ENCODE measurements around the gene ZNF536. TPM values are rescaled to one million over a fixed set of nuclear protein-coding genes. Genes with fewer than 3 reads are reported as not detected.

Gene ZNF536
- total RNA-seq, 1 donor from 2014 or later = 24.9 TPM

DNA sequence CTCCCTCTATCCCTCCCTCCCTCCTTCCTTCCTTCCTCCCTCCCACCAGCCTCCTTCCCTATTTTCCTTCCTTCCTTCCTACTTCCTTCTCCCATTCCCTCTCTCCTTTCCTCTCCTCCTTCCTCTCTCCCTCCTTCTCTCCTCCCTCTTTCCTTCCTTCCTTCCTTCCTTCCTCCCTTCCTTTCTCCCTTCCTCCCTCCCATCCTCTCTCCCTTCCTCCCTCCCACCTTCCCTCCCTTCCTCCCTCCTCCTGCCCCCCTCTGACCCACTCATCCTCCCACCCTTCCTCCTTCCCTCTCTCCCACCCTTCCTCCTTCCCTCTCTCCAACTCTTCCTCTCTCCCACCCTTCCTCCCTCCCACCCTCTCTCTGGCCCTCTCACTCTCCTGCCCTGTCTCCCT is 132.1 kb downstream of the ZNF536 start:
- Mint-ChIP-seq H3K4me1 (ENCODE audit: low read depth, unreplicated experiment) (peaks cover 22% of the 10 kb centered on the region), H3K27me3 (ENCODE audit: unreplicated experiment) (peaks cover 4% of the 10 kb centered on the region), H3K27ac (ENCODE audit: unreplicated experiment) (no peak overlapping the region), H3K36me3 (ENCODE audit: unreplicated experiment) (no peaks in the 10 kb centered on the region), H3K9me3 (ENCODE audit: unreplicated experiment) (peaks cover 8% of the 10 kb centered on the region), H3K4me3 (ENCODE audit: unreplicated experiment) (no peak overlapping the region)
- DNase-seq = no peak
- TF ChIP-seq, protein P1, sequence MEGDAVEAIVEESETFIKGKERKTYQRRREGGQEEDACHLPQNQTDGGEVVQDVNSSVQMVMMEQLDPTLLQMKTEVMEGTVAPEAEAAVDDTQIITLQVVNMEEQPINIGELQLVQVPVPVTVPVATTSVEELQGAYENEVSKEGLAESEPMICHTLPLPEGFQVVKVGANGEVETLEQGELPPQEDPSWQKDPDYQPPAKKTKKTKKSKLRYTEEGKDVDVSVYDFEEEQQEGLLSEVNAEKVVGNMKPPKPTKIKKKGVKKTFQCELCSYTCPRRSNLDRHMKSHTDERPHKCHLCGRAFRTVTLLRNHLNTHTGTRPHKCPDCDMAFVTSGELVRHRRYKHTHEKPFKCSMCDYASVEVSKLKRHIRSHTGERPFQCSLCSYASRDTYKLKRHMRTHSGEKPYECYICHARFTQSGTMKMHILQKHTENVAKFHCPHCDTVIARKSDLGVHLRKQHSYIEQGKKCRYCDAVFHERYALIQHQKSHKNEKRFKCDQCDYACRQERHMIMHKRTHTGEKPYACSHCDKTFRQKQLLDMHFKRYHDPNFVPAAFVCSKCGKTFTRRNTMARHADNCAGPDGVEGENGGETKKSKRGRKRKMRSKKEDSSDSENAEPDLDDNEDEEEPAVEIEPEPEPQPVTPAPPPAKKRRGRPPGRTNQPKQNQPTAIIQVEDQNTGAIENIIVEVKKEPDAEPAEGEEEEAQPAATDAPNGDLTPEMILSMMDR (IDR thresholded peaks at IDR 0.05; ENCODE audit: partially characterized antibody, unreplicated experiment) = no peak

DNA sequence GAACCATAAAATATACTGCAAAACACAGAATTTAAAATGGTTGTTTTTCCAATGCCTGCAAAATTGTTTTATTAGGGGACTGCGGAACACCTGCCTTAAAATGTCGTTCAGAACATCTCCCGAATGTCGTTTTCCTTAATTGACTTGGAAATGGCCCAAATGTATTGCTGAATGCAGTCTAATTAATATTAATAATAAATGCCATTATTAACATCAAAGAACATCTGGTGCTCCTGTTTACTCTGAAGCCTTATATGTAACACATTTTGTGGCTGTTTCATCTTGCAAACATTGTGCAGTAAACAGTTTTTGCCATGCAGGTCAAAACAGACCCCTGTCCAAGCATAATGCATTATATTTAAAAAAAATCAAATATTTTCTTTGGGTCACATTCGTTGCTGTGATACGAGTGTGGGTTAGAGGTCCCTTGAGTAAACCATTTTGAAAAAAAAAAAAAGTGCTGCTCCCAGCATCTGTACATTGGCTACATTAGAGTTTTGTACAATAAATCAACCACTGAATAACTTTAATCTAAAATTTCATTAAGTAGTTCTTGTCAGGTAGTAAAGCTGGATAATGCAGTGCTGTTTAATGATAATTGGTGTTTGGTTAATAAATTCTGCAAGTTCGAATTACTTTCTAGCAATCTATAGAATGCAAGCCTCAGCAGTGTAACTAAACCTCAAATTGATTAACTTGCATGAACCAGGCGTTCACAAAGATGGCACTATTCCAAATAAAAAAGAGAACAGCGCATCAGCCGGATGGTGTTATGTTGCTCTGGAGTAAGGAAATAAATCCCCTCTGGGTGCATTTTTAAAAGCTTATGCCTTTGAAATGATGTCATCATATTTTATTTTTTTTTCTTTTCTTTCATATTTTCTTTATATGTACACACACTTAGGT is 140.2 kb downstream of the ZNF536 start:
- H3K4me3 Mint-ChIP-seq (ENCODE audit: unreplicated experiment) = peak overlapping the region; percentile 38
- DNase-seq = no peak
- H3K27me3 Mint-ChIP-seq (ENCODE audit: unreplicated experiment) = peaks cover 5% of the 10 kb centered on the region
- peaks cover 15% of the 10 kb centered on the region for H3K9me3 Mint-ChIP-seq (ENCODE audit: unreplicated experiment)
- peak overlapping the region; percentile 89 for H3K27ac Mint-ChIP-seq (ENCODE audit: unreplicated experiment)
- TF ChIP-seq, protein P1 (IDR thresholded peaks at IDR 0.05; ENCODE audit: partially characterized antibody, unreplicated experiment) = no peak
- peaks cover 36% of the 10 kb centered on the region for H3K4me1 Mint-ChIP-seq (ENCODE audit: low read depth, unreplicated experiment)
- no peaks in the 10 kb centered on the region for H3K36me3 Mint-ChIP-seq (ENCODE audit: unreplicated experiment)

DNA sequence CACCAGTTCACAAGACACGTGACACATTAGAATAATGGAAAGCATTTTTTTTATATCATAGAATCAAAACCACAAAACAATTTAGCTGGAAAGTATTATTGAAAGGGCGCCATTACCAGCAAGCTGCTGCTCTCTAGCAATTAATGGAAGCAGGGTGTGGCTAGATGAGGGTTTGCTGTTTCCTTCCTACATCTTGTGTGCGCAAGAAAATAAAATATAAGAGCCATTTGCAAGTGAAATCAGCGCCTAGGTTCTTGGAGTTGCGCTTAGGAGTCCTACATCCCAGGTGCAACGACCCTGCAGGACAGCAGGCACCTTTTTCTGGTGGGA is 140.9 kb downstream of the ZNF536 start:
- H3K27me3 Mint-ChIP-seq (ENCODE audit: unreplicated experiment) = peaks cover 5% of the 10 kb centered on the region
- DNase-seq = no peak
- peaks cover 36% of the 10 kb centered on the region for H3K4me1 Mint-ChIP-seq (ENCODE audit: low read depth, unreplicated experiment)
- TF ChIP-seq, protein P1 (IDR thresholded peaks at IDR 0.05; ENCODE audit: partially characterized antibody, unreplicated experiment) = no peak
- peaks cover 14% of the 10 kb centered on the region for H3K9me3 Mint-ChIP-seq (ENCODE audit: unreplicated experiment)
- peak overlapping the region; percentile 38 for H3K4me3 Mint-ChIP-seq (ENCODE audit: unreplicated experiment)
- no peaks in the 10 kb centered on the region for H3K36me3 Mint-ChIP-seq (ENCODE audit: unreplicated experiment)
- H3K27ac Mint-ChIP-seq (ENCODE audit: unreplicated experiment) = peak overlapping the region; percentile 89

DNA sequence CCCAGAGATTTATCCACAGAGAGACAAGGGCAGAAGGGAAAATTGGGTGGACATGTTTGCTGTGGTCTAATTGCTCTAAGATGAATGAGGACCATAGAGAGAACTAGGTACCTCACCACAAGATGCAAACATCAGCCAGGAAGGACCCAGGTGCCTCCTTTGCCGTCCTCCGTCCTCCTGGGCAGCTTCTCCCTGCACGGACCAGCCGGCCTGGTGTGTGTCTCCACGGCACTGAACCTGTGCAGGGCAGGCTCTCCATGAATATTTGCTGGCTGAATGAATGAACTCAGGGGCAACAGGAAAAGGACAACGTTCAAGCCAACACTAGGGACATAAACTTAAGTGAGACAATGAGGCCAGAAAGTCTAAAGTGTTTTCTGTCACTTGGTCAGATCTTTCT is 143.9 kb downstream of the ZNF536 start:
- H3K27ac Mint-ChIP-seq (ENCODE audit: unreplicated experiment) = no peak overlapping the region

DNA sequence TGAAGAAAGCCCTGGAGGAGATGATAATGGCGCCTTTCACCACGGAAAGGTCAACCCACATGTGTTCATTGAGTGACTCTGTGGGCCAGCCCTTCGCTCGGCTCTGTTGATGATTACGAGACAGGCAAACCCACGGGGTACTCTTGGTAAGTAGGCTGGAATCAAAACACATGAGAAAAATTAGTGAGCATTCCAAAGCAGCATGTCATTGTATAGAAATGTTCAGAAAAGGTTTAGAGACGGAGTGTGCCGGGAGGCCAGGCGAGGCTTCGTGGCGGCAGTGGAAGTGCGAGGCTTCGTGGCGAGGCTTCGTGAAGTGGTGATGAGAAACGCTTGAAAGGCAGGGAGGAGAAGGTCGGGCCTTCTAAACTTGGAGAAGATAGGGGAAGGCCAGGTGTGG is 144.3 kb downstream of the ZNF536 start:
- Mint-ChIP-seq H3K36me3 (ENCODE audit: unreplicated experiment) (peaks cover 4% of the 10 kb centered on the region), H3K9me3 (ENCODE audit: unreplicated experiment) (peaks cover 13% of the 10 kb centered on the region), H3K4me1 (ENCODE audit: low read depth, unreplicated experiment) (peaks cover 31% of the 10 kb centered on the region), H3K27me3 (ENCODE audit: unreplicated experiment) (peaks cover 8% of the 10 kb centered on the region), H3K27ac (ENCODE audit: unreplicated experiment) (no peak overlapping the region), H3K4me3 (ENCODE audit: unreplicated experiment) (no peak overlapping the region)
- DNase-seq = no peak
- TF ChIP-seq, protein P1 (IDR thresholded peaks at IDR 0.05; ENCODE audit: partially characterized antibody, unreplicated experiment) = no peak

More for the DNA sequence above, 143.9 kb downstream of the ZNF536 start:
- H3K4me1 Mint-ChIP-seq (ENCODE audit: low read depth, unreplicated experiment) = peaks cover 35% of the 10 kb centered on the region
- H3K9me3 Mint-ChIP-seq (ENCODE audit: unreplicated experiment) = peaks cover 13% of the 10 kb centered on the region
- peaks cover 4% of the 10 kb centered on the region for H3K36me3 Mint-ChIP-seq (ENCODE audit: unreplicated experiment)
- DNase-seq = no peak
- peaks cover 8% of the 10 kb centered on the region for H3K27me3 Mint-ChIP-seq (ENCODE audit: unreplicated experiment)
- TF ChIP-seq, protein P1 (IDR thresholded peaks at IDR 0.05; ENCODE audit: partially characterized antibody, unreplicated experiment) = no peak
- no peak overlapping the region for H3K4me3 Mint-ChIP-seq (ENCODE audit: unreplicated experiment)
